ENCODE measurements around the gene ZNF750. TPM values are rescaled to one million over a fixed set of nuclear protein-coding genes. Genes with fewer than 3 reads are reported as not detected.

The ZNF750 gene
- total RNA-seq, 1 donor from 2014 or later = not detected

- H3K36me3 Mint-ChIP-seq = peaks cover 68% of the 10 kb centered on the region
Measured at GRCh38 chr17:82817947-82818346, 21.9 kb downstream of the ZNF750 start.

DNA sequence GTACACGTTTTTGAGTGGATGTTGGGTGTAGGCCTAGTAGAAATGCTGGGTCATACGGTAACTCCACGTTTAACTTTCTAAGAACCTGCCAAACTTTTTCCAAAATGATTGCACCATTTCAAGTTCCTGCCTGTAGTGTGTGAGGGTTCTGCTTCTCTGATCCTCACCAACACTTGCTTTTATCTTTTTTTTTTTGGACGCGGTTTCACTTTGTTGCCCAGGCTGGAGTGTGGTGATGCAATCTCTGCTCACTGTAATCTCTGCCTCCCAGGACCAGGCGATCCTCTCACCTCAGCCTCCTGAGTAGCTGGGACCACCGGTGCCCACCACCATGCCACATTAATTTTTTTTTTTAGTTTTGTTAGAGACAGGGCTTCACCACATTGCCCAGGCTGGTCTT lies 23.5 kb downstream of the ZNF750 start:
- no peak overlapping the region for H3K27ac Mint-ChIP-seq
- H3K36me3 Mint-ChIP-seq = peaks cover 56% of the 10 kb centered on the region
- Histone ChIP-seq H3K9me3 (ENCODE audit: low read depth) (no peaks in the 10 kb centered on the region), H3K27ac (no peak overlapping the region), H3K4me1 (no peaks in the 10 kb centered on the region), H3K4me3 (no peak overlapping the region), H3K4me2 (no peak overlapping the region), H2AFZ (replicated peaks) (no peak overlapping the region), H3K9ac (no peak overlapping the region), H3K36me3 (peaks cover 3% of the 10 kb centered on the region), H3K27me3 (no peaks in the 10 kb centered on the region), H3F3A (ENCODE audit: low read depth) (peaks cover 2% of the 10 kb centered on the region), H3K79me2 (ENCODE audit: low read depth) (no peaks in the 10 kb centered on the region), H4K20me1 (ENCODE audit: low read depth) (no peaks in the 10 kb centered on the region)
- no peaks in the 10 kb centered on the region for H3K4me1 Mint-ChIP-seq
- H3K27me3 Mint-ChIP-seq (ENCODE audit: insufficient read depth, low read depth) = no peaks in the 10 kb centered on the region
- H3K4me3 Mint-ChIP-seq = no peak overlapping the region
- TF ChIP-seq EZH2 (IDR thresholded peaks at IDR 0.05) = no peak
- TF ChIP-seq EZH2phosphoT487 (IDR thresholded peaks at IDR 0.05) = no peak
- no peak for TF ChIP-seq CTCF (IDR thresholded peaks at IDR 0.05)
- no peak for DNase-seq (ENCODE audit: low spot score)
- peaks cover 30% of the 10 kb centered on the region for H3K9me3 Mint-ChIP-seq

More at GRCh38 chr17:82817947-82818346, 21.9 kb downstream of the ZNF750 start:
- peaks cover 3% of the 10 kb centered on the region for H3K36me3 ChIP-seq
- H3K27ac ChIP-seq = no peak overlapping the region
- no peaks in the 10 kb centered on the region for H3K9me3 ChIP-seq (ENCODE audit: low read depth)
- H2AFZ ChIP-seq (replicated peaks) = no peak overlapping the region
- peaks cover 7% of the 10 kb centered on the region for H3K4me1 ChIP-seq
- Mint-ChIP-seq H3K4me3 (no peak overlapping the region), H3K9me3 (peaks cover 36% of the 10 kb centered on the region), H3K27ac (no peak overlapping the region), H3K4me1 (no peaks in the 10 kb centered on the region), H3K27me3 (ENCODE audit: insufficient read depth, low read depth) (no peaks in the 10 kb centered on the region)
- TF ChIP-seq EZH2 (IDR thresholded peaks at IDR 0.05) (no peak), CTCF (IDR thresholded peaks at IDR 0.05) (no peak)
- no peak overlapping the region for H3K9ac ChIP-seq
- no peaks in the 10 kb centered on the region for H3K27me3 ChIP-seq
- no peak for DNase-seq (ENCODE audit: low spot score)
- no peak overlapping the region for H3K4me2 ChIP-seq
- no peaks in the 10 kb centered on the region for H3K79me2 ChIP-seq (ENCODE audit: low read depth)
- H3K4me3 ChIP-seq = no peak overlapping the region
- no peaks in the 10 kb centered on the region for H4K20me1 ChIP-seq (ENCODE audit: low read depth)
- peaks cover 12% of the 10 kb centered on the region for H3F3A ChIP-seq (ENCODE audit: low read depth)

DNA sequence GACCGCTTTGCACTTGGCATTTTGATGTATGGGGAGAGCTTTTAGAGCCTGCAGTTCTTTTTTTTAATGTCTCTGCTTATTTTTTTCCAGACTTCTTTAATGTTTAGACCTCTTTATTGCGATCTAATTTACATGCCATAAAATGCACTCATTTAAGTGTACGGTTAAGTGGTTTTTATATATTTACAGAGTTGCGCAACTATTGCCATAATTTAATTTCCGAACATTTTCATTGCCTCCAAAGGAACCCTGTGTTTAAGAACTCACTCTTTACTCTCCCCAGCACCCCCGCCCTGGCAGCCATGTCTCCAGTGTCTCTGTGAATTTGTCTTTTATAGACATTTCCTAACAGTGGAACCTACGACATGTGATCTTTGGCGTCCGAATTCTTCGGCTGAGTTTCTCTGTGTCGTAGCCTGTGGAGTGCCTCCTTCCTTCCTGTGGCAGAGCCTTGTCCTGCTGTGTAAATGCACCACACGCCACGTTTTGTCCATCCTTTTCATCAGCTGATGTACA lies 24.0 kb downstream of the ZNF750 start:
- H3K27ac Mint-ChIP-seq = no peak overlapping the region

More for the DNA sequence above, 24.0 kb downstream of the ZNF750 start:
- no peaks in the 10 kb centered on the region for H3K27me3 ChIP-seq
- H3K4me2 ChIP-seq = no peak overlapping the region
- H3F3A ChIP-seq (ENCODE audit: low read depth) = no peaks in the 10 kb centered on the region
- peaks cover 51% of the 10 kb centered on the region for H3K36me3 Mint-ChIP-seq
- H3K27me3 Mint-ChIP-seq (ENCODE audit: insufficient read depth, low read depth) = no peaks in the 10 kb centered on the region
- H3K79me2 ChIP-seq (ENCODE audit: low read depth) = no peaks in the 10 kb centered on the region
- no peak overlapping the region for H3K4me3 Mint-ChIP-seq
- H3K9me3 Mint-ChIP-seq = peaks cover 26% of the 10 kb centered on the region
- H2AFZ ChIP-seq (replicated peaks) = no peak overlapping the region
- H3K9me3 ChIP-seq (ENCODE audit: low read depth) = no peaks in the 10 kb centered on the region
- TF ChIP-seq EZH2phosphoT487 (IDR thresholded peaks at IDR 0.05) (no peak), CTCF (IDR thresholded peaks at IDR 0.05) (no peak), EZH2 (IDR thresholded peaks at IDR 0.05) (no peak)
- H3K36me3 ChIP-seq = peaks cover 3% of the 10 kb centered on the region
- no peaks in the 10 kb centered on the region for H3K4me1 Mint-ChIP-seq
- no peak for DNase-seq (ENCODE audit: low spot score)
- H3K4me3 ChIP-seq = no peak overlapping the region
- no peak overlapping the region for H3K9ac ChIP-seq
- H4K20me1 ChIP-seq (ENCODE audit: low read depth) = no peaks in the 10 kb centered on the region
- no peak overlapping the region for H3K27ac ChIP-seq
- no peaks in the 10 kb centered on the region for H3K4me1 ChIP-seq

Measured in neural progenitor cell (in vitro differentiated cells).